ENCODE measurements around the gene PTPN22.

GRCh38 chr1:113830039-113830438, 41.5 kb downstream of the PTPN22 start:
- TF ChIP-seq EZH2phosphoT487 (IDR thresholded peaks at IDR 0.05; ENCODE audit: insufficient read depth, low read depth) (no peak), EZH2 (IDR thresholded peaks at IDR 0.05; ENCODE audit: insufficient read depth, poor library complexity, severe bottlenecking) (no peak)

Data from GM23248 (cell line).